Measurements from ENCODE around the gene MLPH.

The MLPH gene

DNA sequence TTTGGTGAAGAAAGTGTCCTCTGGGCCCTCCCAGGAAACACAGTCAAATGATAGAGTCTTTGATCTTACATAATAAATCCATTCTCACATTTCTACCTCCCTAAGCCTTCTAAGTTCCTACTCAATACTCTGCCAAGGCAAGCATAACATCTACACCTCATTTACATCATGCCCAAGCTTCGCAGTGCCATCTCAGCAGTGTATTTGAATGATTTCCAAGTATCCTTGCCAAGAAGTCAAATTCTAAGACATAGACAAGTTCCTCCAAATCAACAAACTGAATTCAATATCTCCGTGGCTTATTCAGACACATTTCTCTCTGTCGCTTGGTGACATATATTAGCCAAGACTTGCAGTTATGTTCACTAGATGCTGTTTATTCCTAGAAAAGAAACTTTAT, 8.1 kb upstream of the MLPH start:
- Histone ChIP-seq H3K9me3 (ENCODE audit: insufficient read depth, low read length, severe bottlenecking) (no peaks in the 10 kb centered on the region), H4K20me1 (ENCODE audit: insufficient read depth, low read length) (no peaks in the 10 kb centered on the region), H3K4me3 (ENCODE audit: low read depth in 1 of 2, low read length in 2 of 2) (no peak overlapping the region), H2AFZ (ENCODE audit: low read depth, low read length) (no peak overlapping the region), H3K27ac (ENCODE audit: low read length) (no peak overlapping the region), H3K9ac (ENCODE audit: low read depth, low read length) (no peak overlapping the region), H3K27me3 (ENCODE audit: insufficient read depth, low read length, poor library complexity) (peaks cover 17% of the 10 kb centered on the region), H3K79me2 (ENCODE audit: insufficient read depth, low read length) (no peaks in the 10 kb centered on the region), H3K4me1 (ENCODE audit: insufficient read depth, low read length) (peaks cover 21% of the 10 kb centered on the region), H3K36me3 (ENCODE audit: insufficient read depth, low read length) (no peaks in the 10 kb centered on the region), H3K4me2 (ENCODE audit: insufficient read depth, low read length) (no peak overlapping the region)
- ATAC-seq (ENCODE audit: insufficient read depth, low read depth): no peak
- TF ChIP-seq EZH2 (IDR thresholded peaks at IDR 0.05; ENCODE audit: borderline replicate concordance, low read depth, low read length, severe bottlenecking) (no peak), CTCF (IDR thresholded peaks at IDR 0.05; ENCODE audit: borderline replicate concordance, extremely low read depth, low read length, poor library complexity, severe bottlenecking) (no peak)
- DNase-seq: no peak

DNA sequence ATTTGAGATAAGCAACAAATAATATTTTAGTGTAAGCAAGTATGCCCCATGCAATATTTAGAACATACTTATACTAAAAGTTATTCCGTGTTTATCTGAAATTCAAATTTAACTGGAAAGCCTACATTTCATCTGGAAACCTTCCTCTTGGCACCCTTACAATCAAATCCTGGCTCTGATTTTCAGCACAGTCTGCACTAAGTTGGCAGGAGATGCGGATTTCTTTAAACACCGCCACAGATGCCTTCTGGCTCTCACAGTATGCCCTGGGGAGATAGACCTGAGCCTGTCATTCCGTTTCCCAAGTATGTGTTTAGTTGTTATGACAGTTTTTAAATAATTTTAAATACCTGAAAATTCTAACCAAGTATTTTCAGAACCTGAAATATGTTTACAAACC, 7.3 kb upstream of the MLPH start:
- no peak for DNase-seq
- no peaks in the 10 kb centered on the region for H3K9me3 ChIP-seq (ENCODE audit: insufficient read depth, low read length, severe bottlenecking)
- no peak overlapping the region for H3K4me2 ChIP-seq (ENCODE audit: insufficient read depth, low read length)
- H3K4me3 ChIP-seq (ENCODE audit: low read depth in 1 of 2, low read length in 2 of 2): no peak overlapping the region
- peaks cover 17% of the 10 kb centered on the region for H3K27me3 ChIP-seq (ENCODE audit: insufficient read depth, low read length, poor library complexity)
- H2AFZ ChIP-seq (ENCODE audit: low read depth, low read length): no peak overlapping the region
- no peaks in the 10 kb centered on the region for H3K36me3 ChIP-seq (ENCODE audit: insufficient read depth, low read length)
- TF ChIP-seq EZH2 (IDR thresholded peaks at IDR 0.05; ENCODE audit: borderline replicate concordance, low read depth, low read length, severe bottlenecking) (no peak), CTCF (IDR thresholded peaks at IDR 0.05; ENCODE audit: borderline replicate concordance, extremely low read depth, low read length, poor library complexity, severe bottlenecking) (no peak)
- no peak overlapping the region for H3K27ac ChIP-seq (ENCODE audit: low read length)
- H3K9ac ChIP-seq (ENCODE audit: low read depth, low read length): no peak overlapping the region
- no peaks in the 10 kb centered on the region for H4K20me1 ChIP-seq (ENCODE audit: insufficient read depth, low read length)
- H3K4me1 ChIP-seq (ENCODE audit: insufficient read depth, low read length): peaks cover 14% of the 10 kb centered on the region
- H3K79me2 ChIP-seq (ENCODE audit: insufficient read depth, low read length): no peaks in the 10 kb centered on the region
- no peak for ATAC-seq (ENCODE audit: insufficient read depth, low read depth)

DNA sequence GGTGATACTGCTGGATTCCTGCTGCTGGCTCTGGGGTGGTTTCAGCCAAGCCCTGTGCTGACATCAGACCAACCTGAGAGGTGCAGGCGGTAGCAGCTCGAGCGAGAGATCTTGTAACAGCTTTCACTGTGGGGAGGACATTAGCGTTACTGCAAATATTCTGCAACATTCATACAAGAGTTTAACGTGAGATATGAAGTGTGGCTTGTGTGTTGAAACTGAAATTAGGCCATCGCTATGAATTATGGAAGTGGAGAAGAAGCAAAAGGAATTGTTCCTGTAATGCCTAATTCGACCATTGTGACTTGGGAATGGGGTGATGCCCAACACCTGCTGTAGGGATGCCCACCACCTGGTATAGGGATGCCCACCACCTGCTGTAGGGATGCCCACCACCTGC, 6.5 kb upstream of the MLPH start:
- H3K9me3 ChIP-seq (ENCODE audit: insufficient read depth, low read length, severe bottlenecking): no peaks in the 10 kb centered on the region
- no peak overlapping the region for H3K4me3 ChIP-seq (ENCODE audit: low read depth in 1 of 2, low read length in 2 of 2)
- H3K79me2 ChIP-seq (ENCODE audit: insufficient read depth, low read length): no peaks in the 10 kb centered on the region
- peaks cover 11% of the 10 kb centered on the region for H3K4me1 ChIP-seq (ENCODE audit: insufficient read depth, low read length)
- no peak overlapping the region for H3K4me2 ChIP-seq (ENCODE audit: insufficient read depth, low read length)
- TF ChIP-seq EZH2 (IDR thresholded peaks at IDR 0.05; ENCODE audit: borderline replicate concordance, low read depth, low read length, severe bottlenecking): no peak
- no peak for TF ChIP-seq CTCF (IDR thresholded peaks at IDR 0.05; ENCODE audit: borderline replicate concordance, extremely low read depth, low read length, poor library complexity, severe bottlenecking)
- H3K36me3 ChIP-seq (ENCODE audit: insufficient read depth, low read length): no peaks in the 10 kb centered on the region
- no peak overlapping the region for H3K27ac ChIP-seq (ENCODE audit: low read length)
- no peak overlapping the region for H3K9ac ChIP-seq (ENCODE audit: low read depth, low read length)
- H2AFZ ChIP-seq (ENCODE audit: low read depth, low read length): no peak overlapping the region
- ATAC-seq (ENCODE audit: insufficient read depth, low read depth): no peak
- H3K27me3 ChIP-seq (ENCODE audit: insufficient read depth, low read length, poor library complexity): peaks cover 16% of the 10 kb centered on the region
- H4K20me1 ChIP-seq (ENCODE audit: insufficient read depth, low read length): no peaks in the 10 kb centered on the region
- no peak for DNase-seq

- Histone ChIP-seq H3K36me3 (ENCODE audit: insufficient read depth, low read length) (no peaks in the 10 kb centered on the region), H3K9me3 (ENCODE audit: insufficient read depth, low read length, severe bottlenecking) (no peaks in the 10 kb centered on the region), H3K27me3 (ENCODE audit: insufficient read depth, low read length, poor library complexity) (peaks cover 11% of the 10 kb centered on the region), H2AFZ (ENCODE audit: low read depth, low read length) (no peak overlapping the region), H3K4me3 (ENCODE audit: low read depth in 1 of 2, low read length in 2 of 2) (no peak overlapping the region), H3K4me2 (ENCODE audit: insufficient read depth, low read length) (no peak overlapping the region), H3K79me2 (ENCODE audit: insufficient read depth, low read length) (no peaks in the 10 kb centered on the region), H3K9ac (ENCODE audit: low read depth, low read length) (no peak overlapping the region), H4K20me1 (ENCODE audit: insufficient read depth, low read length) (no peaks in the 10 kb centered on the region), H3K4me1 (ENCODE audit: insufficient read depth, low read length) (peaks cover 6% of the 10 kb centered on the region), H3K27ac (ENCODE audit: low read length) (no peak overlapping the region)
- no peak for TF ChIP-seq CTCF (IDR thresholded peaks at IDR 0.05; ENCODE audit: borderline replicate concordance, extremely low read depth, low read length, poor library complexity, severe bottlenecking)
- no peak for TF ChIP-seq EZH2 (IDR thresholded peaks at IDR 0.05; ENCODE audit: borderline replicate concordance, low read depth, low read length, severe bottlenecking)
- ATAC-seq (ENCODE audit: insufficient read depth, low read depth): no peak
- no peak for DNase-seq
Measured at GRCh38 chr2:237480988-237481525, 6.0 kb upstream of the MLPH start.

Measured in DND-41 (cell line).